Spleen (tissue), 7 donors: ENCODE measurements around the gene ATXN10.

Experiments
- POLR2A ChIP-seq, 3 donors: fragments of 450-650 bp; IDR thresholded peaks; one replicate each; pipeline ENCODE4 v1.5.1; 2017; ENCODE audit warnings: antibody characterized with exemption in 3 of 3, mild to moderate bottlenecking in 1 of 3
- TF ChIP-seq, protein P1 (sequence below), 11 experiments: fragments of 200-600 bp in 7 of 11; fragments of 450-650 bp in 4 of 11; sonication (generic) in 4 of 11; IDR thresholded peaks in 8 of 11; conservative IDR thresholded peaks in 3 of 11; 1 replicate in 7 of 11; 2 replicates in 4 of 11; pipeline versions ENCODE4 v1.4.0 to v1.8.0; 2016 to 2021; ENCODE audit warnings: antibody characterized with exemption in 11 of 11, inconsistent platforms in 4 of 11, mild to moderate bottlenecking in 1 of 11
- donor health status: DM: no; HTN: no; CAD: no; lungs with moderate emphysema.
- donor health status: DM: no; HTN: no; CAD: no.
- donor health status: DM: no; HTN: no; CAD: no.

DNA sequence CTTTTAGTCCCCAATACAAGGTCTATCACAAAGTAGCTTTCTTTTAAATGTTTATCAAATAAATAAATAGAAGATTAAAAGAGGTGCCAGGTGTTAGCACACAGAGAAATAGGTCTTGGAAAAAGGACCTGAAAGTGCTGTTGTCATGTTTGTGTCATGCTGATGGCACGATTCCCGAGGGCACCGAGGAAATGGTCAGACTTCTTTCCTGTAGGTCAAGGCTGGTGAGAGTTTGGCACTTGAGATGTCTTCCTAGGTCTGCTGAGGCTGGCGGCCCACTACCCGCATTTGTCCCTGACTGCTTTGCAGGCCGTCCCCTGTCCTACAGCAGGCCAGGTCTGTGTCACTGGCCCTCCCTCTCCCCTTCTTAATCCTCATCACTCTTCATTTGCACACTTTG, 112.1 kb downstream of the ATXN10 start:
- TF ChIP-seq POLR2A (IDR thresholded peaks at IDR 0.05) = no peak
- TF ChIP-seq, protein P1, sequence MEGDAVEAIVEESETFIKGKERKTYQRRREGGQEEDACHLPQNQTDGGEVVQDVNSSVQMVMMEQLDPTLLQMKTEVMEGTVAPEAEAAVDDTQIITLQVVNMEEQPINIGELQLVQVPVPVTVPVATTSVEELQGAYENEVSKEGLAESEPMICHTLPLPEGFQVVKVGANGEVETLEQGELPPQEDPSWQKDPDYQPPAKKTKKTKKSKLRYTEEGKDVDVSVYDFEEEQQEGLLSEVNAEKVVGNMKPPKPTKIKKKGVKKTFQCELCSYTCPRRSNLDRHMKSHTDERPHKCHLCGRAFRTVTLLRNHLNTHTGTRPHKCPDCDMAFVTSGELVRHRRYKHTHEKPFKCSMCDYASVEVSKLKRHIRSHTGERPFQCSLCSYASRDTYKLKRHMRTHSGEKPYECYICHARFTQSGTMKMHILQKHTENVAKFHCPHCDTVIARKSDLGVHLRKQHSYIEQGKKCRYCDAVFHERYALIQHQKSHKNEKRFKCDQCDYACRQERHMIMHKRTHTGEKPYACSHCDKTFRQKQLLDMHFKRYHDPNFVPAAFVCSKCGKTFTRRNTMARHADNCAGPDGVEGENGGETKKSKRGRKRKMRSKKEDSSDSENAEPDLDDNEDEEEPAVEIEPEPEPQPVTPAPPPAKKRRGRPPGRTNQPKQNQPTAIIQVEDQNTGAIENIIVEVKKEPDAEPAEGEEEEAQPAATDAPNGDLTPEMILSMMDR (IDR thresholded peaks at IDR 0.05 in 8 of 11, conservative IDR thresholded peaks at IDR 0.05 in 3 of 11) = no peak
